GM18507 (cell line): ENCODE data around the gene FLG.
"Not testable (repeated sequence)": the region's sequence is repeated elsewhere in the genome, so short reads cannot be mapped to it uniquely, and the experiment has no call there.

ENCODE experiments used
- DNase-seq: peaks from one replicate; pipeline ENCODE4 v3.0.0; 2011; ENCODE audit warnings: low read depth; ENCODE audit not compliant: insufficient read length; ENCODE audit errors: extremely low spot score
- FAIRE-seq: peaks from 2 replicates; lab custom pipeline; 2011; peaks lifted over from hg19 to GRCh38; lab: Jason Lieb, UNC

Gene FLG

DNA sequence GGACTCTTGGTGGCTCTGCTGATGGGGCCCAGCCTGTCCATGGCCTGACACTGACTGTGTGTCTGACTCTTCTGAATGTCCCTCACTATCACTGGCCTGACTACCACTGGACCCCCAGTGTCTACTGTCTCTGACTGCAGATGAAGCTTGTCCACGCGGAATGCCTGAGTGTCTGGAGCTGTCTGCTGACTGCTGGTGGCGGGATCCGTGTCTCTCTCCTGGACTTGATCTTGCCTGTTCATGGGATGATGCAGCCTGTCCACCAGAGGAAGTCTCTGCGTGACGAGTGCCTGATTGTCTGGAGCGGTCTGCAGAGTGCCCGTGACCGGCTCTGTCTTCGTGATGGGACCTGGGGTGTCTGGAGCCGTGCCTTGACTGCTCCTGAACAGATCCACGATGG lies 20.3 kb downstream of the FLG start:
- not testable (repeated sequence) for DNase-seq, FAIRE-seq

DNA sequence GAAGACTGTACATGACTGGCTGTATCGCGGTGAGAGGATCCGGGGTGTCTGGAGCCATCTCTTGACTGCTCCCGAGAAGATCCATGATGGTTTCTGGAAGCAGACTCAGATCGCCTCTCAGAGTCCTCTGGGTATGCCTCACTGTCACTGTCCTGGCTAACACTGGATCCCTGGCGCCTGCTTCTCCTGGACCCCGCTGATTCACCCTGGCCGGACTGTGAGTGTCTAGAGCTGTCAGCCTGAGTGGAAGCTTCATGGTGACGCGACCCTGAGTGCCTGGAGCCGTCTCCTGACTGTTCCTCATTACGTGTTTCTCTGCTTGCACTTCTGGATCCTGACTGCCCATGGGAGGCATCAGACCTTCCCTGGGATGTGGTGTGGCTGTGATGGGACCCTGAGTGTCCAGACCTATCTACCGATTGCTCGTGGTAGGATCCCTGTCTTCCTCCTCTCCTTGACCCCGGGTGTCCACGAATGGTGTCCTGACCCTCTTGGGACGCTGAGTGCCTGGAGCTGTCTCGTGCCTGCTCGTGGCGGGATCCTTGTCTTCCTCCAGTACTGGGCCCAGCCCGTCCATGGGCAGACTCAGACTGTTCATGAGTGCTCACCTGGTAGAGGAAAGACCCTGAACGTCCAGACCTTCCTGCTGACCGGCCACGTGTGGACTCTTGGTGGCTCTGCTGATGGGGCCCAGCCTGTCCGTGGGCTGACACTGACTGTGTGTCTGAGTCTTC lies 21.7 kb downstream of the FLG start:
- FAIRE-seq, DNase-seq: not testable (repeated sequence)

DNA sequence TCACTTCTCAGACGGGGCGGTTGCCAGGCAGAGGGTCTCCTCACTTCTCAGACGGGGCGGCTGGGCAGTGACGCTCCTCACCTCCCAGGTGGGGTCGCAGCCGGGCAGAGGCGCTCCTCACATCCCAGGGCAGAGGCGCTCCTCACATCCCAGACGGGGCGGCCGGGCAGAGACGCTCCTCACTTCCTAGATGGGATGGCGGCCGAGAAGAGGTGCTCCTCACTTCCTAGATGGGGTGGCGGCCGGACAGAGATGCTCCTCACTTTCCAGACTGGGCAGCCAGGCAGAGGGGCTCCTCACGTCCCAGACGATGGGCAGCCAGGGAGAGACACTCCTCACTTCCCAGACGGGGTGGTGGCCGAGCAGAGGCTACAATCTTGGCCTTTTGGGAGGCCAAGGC lies 68.6 kb downstream of the FLG start:
- FAIRE-seq, DNase-seq: not testable (repeated sequence)
